Measurements from ENCODE around the gene MARCHF9. TPM values are rescaled to one million over a fixed set of nuclear protein-coding genes. Genes with fewer than 3 reads are reported as not detected.

Gene MARCHF9
- 3.4 and 4.7 TPM in 2 replicates for total RNA-seq (ENCODE audit: low replicate concordance)

GRCh38 chr12:57754411-57755193 is at the start of gene MARCHF9:
Gene MARCHF9, plus strand, starts transcription at chr12:57755103. Its CDS starts 426 bp downstream, at chr12:57755529.

GRCh38 chr12:57738661-57739237 is 16.2 kb upstream of the MARCHF9 start, which contains the start of gene AGAP2:
Gene AGAP2, minus strand, starts transcription at chr12:57738742. Its CDS starts 496 bp downstream, at chr12:57738246.

GRCh38 chr12:57744777-57745484 is 10.0 kb upstream of the MARCHF9 start, which contains the start of gene TSPAN31:
Gene TSPAN31, plus strand, starts transcription at chr12:57745039. Its CDS starts 116 bp downstream, at chr12:57745155.

GRCh38 chr12:57751788-57752667 is 2.9 kb upstream of the MARCHF9 start, which contains the start of gene CDK4:
Gene CDK4, minus strand, starts transcription at chr12:57752310. Its CDS starts 593 bp downstream, at chr12:57751717.

GRCh38 chr12:57766464-57767304 is 11.8 kb downstream of the MARCHF9 start, which contains the start of gene CYP27B1:
Gene CYP27B1, minus strand, starts transcription at chr12:57767078. Its CDS starts 37 bp downstream, at chr12:57767041.

GRCh38 chr12:57771873-57772428 is 17.0 kb downstream of the MARCHF9 start, which contains the start of gene METTL1:
Gene METTL1, minus strand, starts transcription at chr12:57772105. Its CDS starts 22 bp downstream, at chr12:57772083.

GRCh38 chr12:57772429-57773322 is 17.8 kb downstream of the MARCHF9 start, which contains the start of gene EEF1AKMT3:
Gene EEF1AKMT3, plus strand, starts transcription at chr12:57772614. Its CDS starts 111 bp downstream, at chr12:57772725.

GRCh38 chr12:57782608-57783465 is 27.9 kb downstream of the MARCHF9 start, which contains the start of gene TSFM:
Gene TSFM, plus strand, starts transcription at chr12:57782787. Its CDS starts 15 bp downstream, at chr12:57782802.

Other genes starting within 250 kb of the MARCHF9 start
- 44.0 and 89.6 TPM in 2 replicates for gene DDIT3, start 234.6 kb upstream of the MARCHF9 start, total RNA-seq (ENCODE audit: low replicate concordance)
- gene MBD6, start 232.3 kb upstream of the MARCHF9 start, total RNA-seq (ENCODE audit: low replicate concordance) = 2.9 and 4.0 TPM in 2 replicates
- gene DCTN2, start 207.9 kb upstream of the MARCHF9 start, total RNA-seq (ENCODE audit: low replicate concordance) = 57.0 and 81.7 TPM in 2 replicates
- gene KIF5A, start 205.1 kb upstream of the MARCHF9 start, total RNA-seq (ENCODE audit: low replicate concordance) = 0.15 and 0.23 TPM in 2 replicates
- gene PIP4K2C, start 163.9 kb upstream of the MARCHF9 start, total RNA-seq (ENCODE audit: low replicate concordance) = 5.9 and 13.3 TPM in 2 replicates
- 6.4 and 8.5 TPM in 2 replicates for gene DTX3, start 150.3 kb upstream of the MARCHF9 start, total RNA-seq (ENCODE audit: low replicate concordance)
- 17.0 and 23.8 TPM in 2 replicates for gene ARHGEF25, start 143.7 kb upstream of the MARCHF9 start, total RNA-seq (ENCODE audit: low replicate concordance)
- 1.3 and 5.6 TPM in 2 replicates for gene B4GALNT1, start 121.9 kb upstream of the MARCHF9 start, total RNA-seq (ENCODE audit: low replicate concordance)
- 233 and 545 TPM in 2 replicates for gene OS9, start 61.0 kb upstream of the MARCHF9 start, total RNA-seq (ENCODE audit: low replicate concordance)
- 0.23 and 0.30 TPM in 2 replicates for gene AGAP2, start 16.4 kb upstream of the MARCHF9 start, total RNA-seq (ENCODE audit: low replicate concordance)
- gene TSPAN31, start 10.1 kb upstream of the MARCHF9 start, total RNA-seq (ENCODE audit: low replicate concordance) = 59.8 and 69.0 TPM in 2 replicates
- 177 and 178 TPM in 2 replicates for gene CDK4, start 2.8 kb upstream of the MARCHF9 start, total RNA-seq (ENCODE audit: low replicate concordance)
- 0.68 TPM in 1 of 2 replicates, not detected in the other for gene CYP27B1, start 12.0 kb downstream of the MARCHF9 start, total RNA-seq (ENCODE audit: low replicate concordance)
- gene METTL1, start 17.0 kb downstream of the MARCHF9 start, total RNA-seq (ENCODE audit: low replicate concordance) = 5.0 and 7.0 TPM in 2 replicates
- gene EEF1AKMT3, start 17.5 kb downstream of the MARCHF9 start, total RNA-seq (ENCODE audit: low replicate concordance) = 7.8 and 8.5 TPM in 2 replicates
- gene TSFM, start 27.7 kb downstream of the MARCHF9 start, total RNA-seq (ENCODE audit: low replicate concordance) = 6.7 and 16.8 TPM in 2 replicates
- gene AVIL, start 63.6 kb downstream of the MARCHF9 start, total RNA-seq (ENCODE audit: low replicate concordance) = 1.4 and 11.6 TPM in 2 replicates
- gene CTDSP2, start 91.6 kb downstream of the MARCHF9 start, total RNA-seq (ENCODE audit: low replicate concordance) = 54.6 and 198 TPM in 2 replicates
- gene ATP23, start 186.5 kb downstream of the MARCHF9 start, total RNA-seq (ENCODE audit: low replicate concordance) = 3.0 and 10.9 TPM in 2 replicates

Measured in smooth muscle cell of the coronary artery (primary cell).